PFSK-1 (cell line): ENCODE results near the gene BGN.

ENCODE experiments used
- POLR2AphosphoS5 ChIP-seq: IDR thresholded peaks from 2 replicates; pipeline ENCODE4 v1.6.1; 2012; ENCODE audit warnings: low read depth, mild to moderate bottlenecking, control low read depth, low read length, moderate library complexity
- SIN3A ChIP-seq: IDR thresholded peaks from 2 replicates; pipeline ENCODE4 v1.6.1; 2012; ENCODE audit warnings: mild to moderate bottlenecking, low read length, moderate library complexity, borderline replicate concordance; ENCODE audit not compliant: insufficient read depth
- TAF1 ChIP-seq: IDR thresholded peaks from 2 replicates; pipeline ENCODE4 v1.6.1; 2012; ENCODE audit warnings: low read length, control low read depth, borderline replicate concordance; ENCODE audit not compliant: insufficient read depth
- TF ChIP-seq, protein P1 (sequence below), 2 experiments: IDR thresholded peaks; 2 replicates each; pipeline versions ENCODE4 v1.6.1 to v1.8.0; 2011 to 2012; ENCODE audit warnings: low read depth in 2 of 2, low read length in 2 of 2, control low read depth in 1 of 2, inconsistent platforms in 1 of 2, mild to moderate bottlenecking in 1 of 2, moderate library complexity in 1 of 2; ENCODE audit not compliant: insufficient read depth in 1 of 2

- TF ChIP-seq, protein P1, sequence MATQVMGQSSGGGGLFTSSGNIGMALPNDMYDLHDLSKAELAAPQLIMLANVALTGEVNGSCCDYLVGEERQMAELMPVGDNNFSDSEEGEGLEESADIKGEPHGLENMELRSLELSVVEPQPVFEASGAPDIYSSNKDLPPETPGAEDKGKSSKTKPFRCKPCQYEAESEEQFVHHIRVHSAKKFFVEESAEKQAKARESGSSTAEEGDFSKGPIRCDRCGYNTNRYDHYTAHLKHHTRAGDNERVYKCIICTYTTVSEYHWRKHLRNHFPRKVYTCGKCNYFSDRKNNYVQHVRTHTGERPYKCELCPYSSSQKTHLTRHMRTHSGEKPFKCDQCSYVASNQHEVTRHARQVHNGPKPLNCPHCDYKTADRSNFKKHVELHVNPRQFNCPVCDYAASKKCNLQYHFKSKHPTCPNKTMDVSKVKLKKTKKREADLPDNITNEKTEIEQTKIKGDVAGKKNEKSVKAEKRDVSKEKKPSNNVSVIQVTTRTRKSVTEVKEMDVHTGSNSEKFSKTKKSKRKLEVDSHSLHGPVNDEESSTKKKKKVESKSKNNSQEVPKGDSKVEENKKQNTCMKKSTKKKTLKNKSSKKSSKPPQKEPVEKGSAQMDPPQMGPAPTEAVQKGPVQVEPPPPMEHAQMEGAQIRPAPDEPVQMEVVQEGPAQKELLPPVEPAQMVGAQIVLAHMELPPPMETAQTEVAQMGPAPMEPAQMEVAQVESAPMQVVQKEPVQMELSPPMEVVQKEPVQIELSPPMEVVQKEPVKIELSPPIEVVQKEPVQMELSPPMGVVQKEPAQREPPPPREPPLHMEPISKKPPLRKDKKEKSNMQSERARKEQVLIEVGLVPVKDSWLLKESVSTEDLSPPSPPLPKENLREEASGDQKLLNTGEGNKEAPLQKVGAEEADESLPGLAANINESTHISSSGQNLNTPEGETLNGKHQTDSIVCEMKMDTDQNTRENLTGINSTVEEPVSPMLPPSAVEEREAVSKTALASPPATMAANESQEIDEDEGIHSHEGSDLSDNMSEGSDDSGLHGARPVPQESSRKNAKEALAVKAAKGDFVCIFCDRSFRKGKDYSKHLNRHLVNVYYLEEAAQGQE (IDR thresholded peaks at IDR 0.05; ENCODE audit: insufficient read depth in 1 of 2, low read depth in 2 of 2, low read length in 2 of 2), result no peak
- TF ChIP-seq POLR2AphosphoS5 (no peak), SIN3A (no peak), TAF1 (no peak)
Observed at GRCh38 chrX:153449368-153450113, 45.2 kb upstream of the BGN start.
